Activated CD4-positive, CD25-positive, alpha-beta regulatory T cell (primary cell): Measurements from ENCODE around the gene G0S2.

ENCODE experiments used
- DNase-seq, 4 experiments: peaks; one replicate each; lab custom pipeline; 2025; lab: John Stamatoyannopoulos, UW

The G0S2 gene

GRCh38 chr1:209720326-209720725 lies 45.1 kb downstream of the G0S2 start:
- DNase-seq: no peak

GRCh38 chr1:209720826-209721225 lies 45.6 kb downstream of the G0S2 start:
- DNase-seq: no peak

GRCh38 chr1:209721323-209721722 lies 46.1 kb downstream of the G0S2 start:
- DNase-seq: no peak

- DNase-seq: no peak
These were observed 48.1 kb downstream of the G0S2 start for GRCh38 chr1:209723265-209723664.

DNA sequence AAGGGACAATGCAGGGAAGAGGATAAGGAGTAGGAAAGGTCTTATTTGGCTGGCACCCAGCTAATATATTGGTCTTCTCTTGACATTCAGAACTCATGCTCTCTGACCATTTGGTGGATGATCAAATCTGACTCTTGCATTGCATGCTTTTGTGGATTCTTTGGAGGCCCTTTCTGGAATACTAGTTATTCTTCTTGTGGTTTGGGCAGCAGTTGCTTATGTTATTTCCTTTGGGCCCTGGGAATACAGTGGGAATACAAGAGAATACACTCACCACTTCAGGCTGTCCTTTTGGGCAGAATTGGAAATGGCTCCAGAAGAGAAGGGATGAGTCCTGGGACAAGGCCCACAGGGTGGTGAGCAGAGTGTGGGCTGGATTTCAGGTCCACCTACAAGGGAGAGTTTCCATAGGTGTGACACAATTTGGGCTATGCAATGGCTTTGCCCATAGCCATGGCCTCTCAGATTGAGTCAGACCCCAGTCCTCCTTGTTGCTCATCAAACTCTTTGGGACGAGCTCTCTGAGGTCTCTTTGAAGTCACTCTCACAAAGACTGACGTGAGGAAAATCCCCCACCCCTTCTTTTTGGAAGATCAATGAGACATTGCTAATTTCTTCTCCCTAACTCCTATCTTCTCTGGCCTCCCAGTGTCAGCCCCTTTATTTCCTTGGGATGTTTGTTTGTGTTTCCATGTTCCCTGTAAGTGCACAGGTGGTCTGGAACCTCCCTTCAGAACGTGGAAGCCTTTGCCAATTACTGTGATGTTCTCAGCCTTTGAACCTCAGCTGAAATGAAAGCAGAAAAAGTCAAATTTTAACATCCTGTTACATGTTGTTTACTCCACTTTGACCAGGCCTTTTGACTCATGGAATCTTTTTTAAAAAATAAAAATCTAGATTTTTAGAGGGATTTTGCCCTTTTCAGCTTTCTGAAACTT lies 48.8 kb downstream of the G0S2 start:
- no peak for DNase-seq
